SK-N-SH (cell line): ENCODE measurements around the gene PRKAA2.

Experiments used
- EP300 ChIP-seq, 2 experiments: IDR thresholded peaks; 2 replicates each; pipeline versions ENCODE4 v1.4.0 to v1.6.1; 2012; ENCODE audit warnings: borderline replicate concordance in 1 of 2, low read depth in 1 of 2, low read length in 1 of 2
- TF ChIP-seq, protein P1 (sequence below): IDR thresholded peaks from 2 replicates; pipeline ENCODE4 v1.4.0; 2012; ENCODE audit warnings: low read depth
- TF ChIP-seq, protein P2 (sequence below): fragments of 200-600 bp; sonication (generic); IDR thresholded peaks from 2 replicates; pipeline ENCODE4 v1.6.1; 2017; ENCODE audit warnings: antibody characterized with exemption, mild to moderate bottlenecking, moderate library complexity

GRCh38 chr1:56645677-56646305 lies 677 bp downstream of the PRKAA2 start:
- TF ChIP-seq, protein P1, sequence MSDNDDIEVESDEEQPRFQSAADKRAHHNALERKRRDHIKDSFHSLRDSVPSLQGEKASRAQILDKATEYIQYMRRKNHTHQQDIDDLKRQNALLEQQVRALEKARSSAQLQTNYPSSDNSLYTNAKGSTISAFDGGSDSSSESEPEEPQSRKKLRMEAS, result no peak
- TF ChIP-seq, protein P2, sequence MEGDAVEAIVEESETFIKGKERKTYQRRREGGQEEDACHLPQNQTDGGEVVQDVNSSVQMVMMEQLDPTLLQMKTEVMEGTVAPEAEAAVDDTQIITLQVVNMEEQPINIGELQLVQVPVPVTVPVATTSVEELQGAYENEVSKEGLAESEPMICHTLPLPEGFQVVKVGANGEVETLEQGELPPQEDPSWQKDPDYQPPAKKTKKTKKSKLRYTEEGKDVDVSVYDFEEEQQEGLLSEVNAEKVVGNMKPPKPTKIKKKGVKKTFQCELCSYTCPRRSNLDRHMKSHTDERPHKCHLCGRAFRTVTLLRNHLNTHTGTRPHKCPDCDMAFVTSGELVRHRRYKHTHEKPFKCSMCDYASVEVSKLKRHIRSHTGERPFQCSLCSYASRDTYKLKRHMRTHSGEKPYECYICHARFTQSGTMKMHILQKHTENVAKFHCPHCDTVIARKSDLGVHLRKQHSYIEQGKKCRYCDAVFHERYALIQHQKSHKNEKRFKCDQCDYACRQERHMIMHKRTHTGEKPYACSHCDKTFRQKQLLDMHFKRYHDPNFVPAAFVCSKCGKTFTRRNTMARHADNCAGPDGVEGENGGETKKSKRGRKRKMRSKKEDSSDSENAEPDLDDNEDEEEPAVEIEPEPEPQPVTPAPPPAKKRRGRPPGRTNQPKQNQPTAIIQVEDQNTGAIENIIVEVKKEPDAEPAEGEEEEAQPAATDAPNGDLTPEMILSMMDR, result no peak
- TF ChIP-seq EP300 (IDR thresholded peaks at IDR 0.05; ENCODE audit: borderline replicate concordance in 1 of 2, low read depth in 1 of 2, low read length in 1 of 2), result no peak
